Stimulated activated CD4-positive, alpha-beta T cell treated with anti-CD3 and anti-CD28 coated beads, Interleukin-12 subunit alpha, Interleukin-12 subunit beta, amount 100 ng/mL, for 48 hours (primary cell): Measurements from ENCODE around the gene AP3S2.
"Not testable (repeated sequence)": the region's sequence is repeated elsewhere in the genome, so short reads cannot be mapped to it uniquely, and the experiment has no call there.

Source experiments
- DNase-seq, 3 donors: peaks; one replicate each; pipeline ENCODE4 v3.0.0-alpha.2; 2020; ENCODE audit warnings: low read depth in 2 of 3, low spot score in 1 of 3

AP3S2 gene

DNA sequence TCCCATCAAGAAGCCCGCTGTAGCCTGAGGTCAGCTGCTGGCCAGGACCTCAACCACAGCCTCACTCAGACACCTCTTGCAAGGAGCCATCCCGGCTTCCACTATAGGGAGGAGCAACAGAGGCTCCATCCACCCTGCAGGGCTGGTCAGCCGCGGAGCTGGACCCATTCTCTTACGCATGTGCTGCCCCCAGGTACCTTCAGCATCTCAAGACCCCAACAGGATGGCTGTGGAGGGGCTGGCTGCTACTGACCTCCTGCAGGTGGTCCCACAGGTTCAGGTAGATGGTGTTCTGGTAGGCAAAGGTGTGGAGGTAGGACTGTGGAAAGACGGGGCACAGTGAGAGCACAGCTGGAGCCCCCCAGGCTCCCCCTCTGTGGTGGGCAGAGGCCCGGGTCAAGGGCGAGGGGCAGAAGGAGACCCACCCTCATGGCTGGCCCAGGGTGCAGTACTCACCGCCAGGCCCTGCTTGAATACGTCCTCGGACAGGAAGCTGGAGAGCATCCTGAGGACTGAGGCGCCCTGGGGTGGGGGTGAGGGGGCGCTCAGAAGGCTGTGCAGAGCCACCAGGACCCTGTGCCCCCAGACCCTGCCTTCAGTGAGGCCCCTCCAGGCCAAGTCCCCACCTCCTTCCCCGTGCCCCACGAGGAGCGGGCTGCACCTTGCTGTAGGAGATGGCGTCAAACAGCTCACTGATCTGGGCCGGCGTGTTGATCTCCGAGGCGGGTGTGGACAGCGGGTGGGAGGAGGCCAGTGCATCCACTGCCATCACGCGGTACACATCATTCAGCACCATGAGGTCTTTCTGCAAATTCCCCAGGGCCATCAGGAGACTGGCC, 90.6 kb downstream of the AP3S2 start:
- DNase-seq: no peak

GRCh38 chr15:89802231-89802928, 91.4 kb downstream of the AP3S2 start:
- DNase-seq: no peak

DNA sequence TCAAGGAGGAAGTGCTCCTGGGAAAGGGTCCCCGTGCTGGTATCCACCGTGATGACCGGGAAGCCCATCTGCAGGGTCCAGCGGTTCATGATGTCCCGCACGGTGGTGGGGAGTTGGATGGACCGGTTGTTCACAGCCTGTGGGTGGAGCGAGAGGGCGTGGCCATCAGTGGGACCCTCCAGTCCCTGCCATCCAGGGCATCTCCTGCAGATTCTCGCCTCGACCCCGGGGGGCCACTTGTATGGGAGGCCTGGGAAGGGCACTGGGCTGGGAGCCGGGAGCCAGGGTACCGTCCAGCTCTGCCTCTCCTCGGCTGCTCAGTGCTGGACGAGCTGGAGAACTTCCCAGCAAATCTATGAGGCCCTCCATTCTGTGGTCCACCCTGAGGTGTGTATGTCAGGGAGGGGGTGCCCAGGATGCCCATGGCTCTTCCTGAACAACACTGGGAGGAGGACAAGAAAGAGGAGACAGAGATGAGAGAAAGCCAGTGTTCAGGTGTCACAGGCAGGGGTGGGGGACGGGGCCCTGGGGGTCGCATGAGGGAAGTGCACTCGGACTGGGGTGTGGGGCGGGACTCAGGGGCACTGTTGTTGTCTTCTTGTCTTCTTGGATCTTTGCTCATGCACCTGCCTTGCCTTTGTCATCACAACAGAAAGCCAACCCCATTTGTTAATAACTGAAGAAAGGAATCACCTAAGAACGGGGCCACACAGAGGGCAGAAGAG, 92.2 kb downstream of the AP3S2 start:
- no peak for DNase-seq

DNA sequence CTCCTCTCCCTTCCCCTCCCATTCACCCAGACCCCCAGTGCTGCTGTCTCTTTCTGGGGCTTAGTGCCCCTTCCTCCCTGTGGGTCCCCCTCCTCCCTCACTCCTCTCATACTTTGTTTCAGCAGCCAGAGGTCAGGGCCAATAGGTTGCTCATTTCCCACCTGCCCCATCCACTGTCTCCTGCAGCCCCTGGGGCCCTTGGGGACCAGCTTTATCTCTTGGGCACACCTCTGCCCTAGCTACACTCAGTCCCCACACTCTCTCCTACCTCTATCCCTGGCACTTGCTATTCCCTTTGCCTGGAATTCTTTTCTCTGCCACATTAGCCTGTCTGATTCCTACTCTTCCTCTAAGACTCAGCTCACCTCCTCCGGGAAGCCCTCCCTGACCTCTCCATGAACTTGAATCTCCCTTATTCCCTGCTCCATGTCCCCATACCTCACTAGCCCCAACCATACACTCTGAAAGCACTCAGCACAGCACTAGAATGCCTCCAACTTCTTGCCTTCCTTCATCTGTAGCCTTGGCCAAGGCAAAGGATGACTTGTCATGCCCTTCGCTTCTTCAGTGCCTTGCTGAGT, 93.8 kb downstream of the AP3S2 start:
- DNase-seq: no peak

GRCh38 chr15:89799011-89799911, 94.5 kb downstream of the AP3S2 start:
- no peak for DNase-seq

GRCh38 chr15:89797678-89798201, 96.1 kb downstream of the AP3S2 start:
- no peak for DNase-seq

DNA sequence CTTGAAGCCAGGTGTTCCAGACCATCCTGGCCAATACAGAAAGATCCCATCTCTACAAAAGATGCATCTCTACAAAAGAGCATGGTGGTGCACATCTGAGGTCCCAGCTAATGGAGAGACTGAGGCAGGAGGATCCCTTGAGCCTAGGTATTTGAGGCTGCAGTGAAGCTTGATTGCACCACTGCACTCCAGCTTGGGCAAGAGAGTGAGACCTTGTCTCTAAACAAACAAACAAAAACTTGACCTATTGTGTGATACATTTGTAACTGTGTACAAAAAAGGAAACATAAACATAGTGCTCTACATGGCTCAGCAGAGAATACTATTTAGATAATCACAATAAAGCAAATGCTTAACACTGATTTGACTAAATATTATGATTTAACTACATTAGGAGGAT, 97.8 kb downstream of the AP3S2 start:
- DNase-seq: no peak

GRCh38 chr15:89794627-89795241, 99.1 kb downstream of the AP3S2 start:
- no peak for DNase-seq

DNA sequence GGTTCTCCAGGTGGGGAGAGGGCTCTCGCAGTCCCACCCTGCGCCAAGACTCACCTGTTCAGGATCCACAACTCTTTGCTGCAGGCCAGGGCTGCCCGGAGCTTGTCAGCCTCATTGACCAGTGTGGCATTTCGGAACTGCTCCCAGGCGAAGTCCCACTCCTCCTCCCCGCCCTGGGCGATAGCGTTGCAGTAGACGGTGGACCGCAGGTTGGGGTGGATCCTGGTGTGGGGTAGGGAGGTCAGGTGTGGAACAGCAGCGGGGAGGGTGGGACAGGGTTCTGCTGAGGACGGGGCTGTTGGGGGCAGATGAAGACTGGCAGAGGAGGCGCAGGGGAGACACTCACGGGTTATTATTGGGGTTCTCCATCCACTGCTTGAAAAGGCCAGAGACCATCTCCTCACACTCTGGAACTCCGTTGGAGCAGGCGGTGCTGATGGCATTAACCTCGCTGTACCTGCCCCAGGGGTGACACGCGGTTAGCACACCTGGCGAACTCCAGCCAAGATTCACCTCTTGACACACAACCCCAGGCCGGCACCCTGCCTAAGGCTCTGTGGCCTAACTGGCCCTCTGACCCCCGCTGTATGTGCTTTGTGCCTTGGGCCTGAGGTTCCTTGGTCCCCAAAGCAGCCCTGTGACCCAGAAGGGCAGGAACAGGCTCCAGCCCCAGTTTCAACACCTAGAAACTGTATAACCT, 101.5 kb downstream of the AP3S2 start:
- no peak for DNase-seq

- DNase-seq: no peak
Observed at GRCh38 chr15:89790661-89791060, 103.1 kb downstream of the AP3S2 start.

- no peak for DNase-seq
Observed at GRCh38 chr15:89790206-89790605, 103.6 kb downstream of the AP3S2 start.

- not testable (repeated sequence) for DNase-seq
Observed at GRCh38 chr15:89788585-89788984, 105.2 kb downstream of the AP3S2 start.

GRCh38 chr15:89787944-89788343, 105.8 kb downstream of the AP3S2 start:
- DNase-seq: no peak

GRCh38 chr15:89785774-89786140, 108.0 kb downstream of the AP3S2 start:
- DNase-seq: no peak

DNA sequence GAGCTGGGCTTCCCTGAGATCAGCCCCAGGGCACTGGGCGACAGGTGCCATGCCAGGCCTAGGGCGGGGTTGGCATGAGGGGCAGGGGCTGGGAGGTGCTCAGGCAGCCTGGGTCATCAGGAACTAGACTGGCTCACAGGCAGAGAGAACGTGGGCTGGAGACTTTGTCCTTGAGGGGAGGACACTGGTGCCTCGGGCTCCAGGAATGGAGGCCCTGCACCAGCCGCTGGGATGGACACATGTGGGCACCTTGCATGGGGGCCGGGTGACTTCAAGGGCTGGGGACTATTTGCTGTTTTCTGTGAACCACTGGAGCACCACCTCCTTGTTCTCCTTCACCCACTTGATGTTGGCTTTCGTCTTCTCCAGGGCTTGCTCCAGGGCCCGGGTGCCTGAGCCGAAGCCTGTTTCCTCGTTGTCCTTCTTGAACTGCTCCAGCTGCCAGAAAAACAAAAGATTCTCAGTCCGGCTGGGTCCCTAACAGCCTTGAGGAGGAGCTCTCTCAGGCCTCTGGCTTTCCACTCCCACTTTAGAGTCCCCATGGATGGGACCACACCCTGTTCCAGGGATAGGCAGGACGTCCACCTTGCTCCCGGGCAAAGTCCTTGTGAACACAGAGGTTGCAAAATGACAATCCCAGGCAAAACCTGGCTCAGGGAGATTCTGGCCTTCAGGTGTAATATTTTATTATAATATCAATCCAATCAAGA, 108.6 kb downstream of the AP3S2 start:
- no peak for DNase-seq

- DNase-seq: no peak
Observed at GRCh38 chr15:89784686-89784960, 109.2 kb downstream of the AP3S2 start.

GRCh38 chr15:89783861-89784685, 109.7 kb downstream of the AP3S2 start:
- DNase-seq: no peak
